ENCODE results near the gene ROCK2. TPM values are rescaled to one million over a fixed set of nuclear protein-coding genes. Genes with fewer than 3 reads are reported as not detected.
A peak's percentile ranks its signal among the peaks of the same experiment; 100 is the strongest.

ROCK2 gene
- total and polyA plus RNA-seq, 9 of the 15 experiments (the other 6 are each of a cell fraction or from before 2014, with no cell fraction given) = 4.9 to 30.6 (median 14.3) TPM

GRCh38 chr2:11279398-11279797 is 65.0 kb downstream of the ROCK2 start (continued):
- no peak for TF ChIP-seq MGA (IDR thresholded peaks at IDR 0.05)
- TF ChIP-seq BCOR (IDR thresholded peaks at IDR 0.05) = peak; percentile 72; the same call in 1 of the 2 replicates
- no peak for TF ChIP-seq ZNF511 (CRISPR knock-in tag; IDR thresholded peaks at IDR 0.05)
- TF ChIP-seq YBX1 (IDR thresholded peaks at IDR 0.05) = no peak
- TF ChIP-seq RBM22 (IDR thresholded peaks at IDR 0.05; ENCODE audit: low read depth, low read length, poor library complexity, severe bottlenecking) = no peak
- no peak for TF ChIP-seq ILF3 (IDR thresholded peaks at IDR 0.05; ENCODE audit: borderline replicate concordance)
- no peak for TF ChIP-seq ZNF184 (CRISPR knock-in tag; IDR thresholded peaks at IDR 0.05)
- TF ChIP-seq ZNF224 (CRISPR knock-in tag; IDR thresholded peaks at IDR 0.05) = no peak
- no peak for TF ChIP-seq CHD4 (IDR thresholded peaks at IDR 0.05; ENCODE audit: insufficient read depth, insufficient replicate concordance, low read depth, low read length, poor library complexity, severe bottlenecking)
- TF ChIP-seq ZKSCAN1 (IDR thresholded peaks at IDR 0.05; ENCODE audit: low read depth, low read length) = no peak
- TF ChIP-seq CXXC5 (CRISPR knock-in tag; IDR thresholded peaks at IDR 0.05) = peak; percentile 53
- no peak for TF ChIP-seq NR3C1 (CRISPR knock-in tag; IDR thresholded peaks at IDR 0.05)
- no peak for TF ChIP-seq PRMT5 (CRISPR knock-in tag; IDR thresholded peaks at IDR 0.05)
- TF ChIP-seq EHMT2 (IDR thresholded peaks at IDR 0.05) = peak; percentile 47; the same call in 1 of the 2 replicates
- no peak for TF ChIP-seq HBP1 (CRISPR knock-in tag; IDR thresholded peaks at IDR 0.05)
